ENCODE data around the gene IDI1. TPM values are rescaled to one million over a fixed set of nuclear protein-coding genes. Genes with fewer than 3 reads are reported as not detected.

The IDI1 gene
- total and polyA plus RNA-seq, 2 of the 4 experiments (the other 2 are of a cell fraction) = 27.3 to 27.4 TPM

- Histone ChIP-seq H3K4ac (ENCODE audit: low read depth, low read length) (no peak overlapping the region), H3K9me3 (ENCODE audit: control insufficient read depth, insufficient read depth, low read length) (no peaks in the 10 kb centered on the region), H4K91ac (ENCODE audit: insufficient read depth, low read depth, low read length) (no peak overlapping the region), H3K14ac (replicated peaks; ENCODE audit: low read depth, low read length) (no peak overlapping the region), H4K5ac (ENCODE audit: low read depth, low read length) (no peak overlapping the region), H3K36me3 (ENCODE audit: control insufficient read depth, insufficient read depth, low read length) (peaks cover 5% of the 10 kb centered on the region), H3K9ac (ENCODE audit: low read depth, low read length) (no peak overlapping the region), H2BK15ac (ENCODE audit: low read depth, low read length) (no peak overlapping the region), H3K9me1 (ENCODE audit: insufficient read depth, low read length) (peaks cover 6% of the 10 kb centered on the region; the same call in 1 of the 2 replicates), H2AFZ (replicated peaks; ENCODE audit: low read length, poor library complexity) (no peak overlapping the region), H2BK20ac (ENCODE audit: low read depth, low read length) (no peak overlapping the region), H3K18ac (ENCODE audit: low read depth, low read length) (no peak overlapping the region), H3K27ac (ENCODE audit: insufficient read depth, low read length) (no peak overlapping the region), H3K23ac (ENCODE audit: low read depth, low read length) (no peak overlapping the region), H4K20me1 (ENCODE audit: insufficient read depth, low read length) (peaks cover 18% of the 10 kb centered on the region), H2AK5ac (ENCODE audit: low read depth, low read length) (no peak overlapping the region), H2BK5ac (ENCODE audit: low read depth, low read length, poor library complexity, severe bottlenecking) (no peak overlapping the region), H3K4me3 (ENCODE audit: insufficient read depth, low read depth, low read length) (no peak overlapping the region), H3K27me3 (ENCODE audit: control insufficient read depth, insufficient read depth, low read length) (no peaks in the 10 kb centered on the region), H2AK9ac (replicated peaks; ENCODE audit: low read depth, low read length, poor library complexity) (no peak overlapping the region), H3K4me2 (ENCODE audit: low read depth, low read length) (no peak overlapping the region), H3K56ac (ENCODE audit: extremely low read depth, insufficient read depth, low read length) (no peak overlapping the region), H2BK120ac (ENCODE audit: low read depth, low read length) (no peak overlapping the region), H3K79me1 (ENCODE audit: low read depth in 1 of 2, low read length in 2 of 2) (peaks cover 38 to 65% of the 10 kb centered on the region in 2 experiments), H3K4me1 (ENCODE audit: control insufficient read depth, insufficient read depth, low read length) (no peaks in the 10 kb centered on the region; the same call in 1 of the 2 replicates), H4K8ac (ENCODE audit: low read depth in 2 of 2, low read length in 2 of 2) (no peak overlapping the region)
- TF ChIP-seq MAFK (IDR thresholded peaks at IDR 0.05; ENCODE audit: low read depth, low read length) (no peak), CTCF (conservative IDR thresholded peaks at IDR 0.05; ENCODE audit: low read depth, low read length) (no peak), SMC3 (IDR thresholded peaks at IDR 0.05; ENCODE audit: low read depth, low read length) (no peak), ELK1 (IDR thresholded peaks at IDR 0.05; ENCODE audit: borderline replicate concordance, low read depth, low read length) (no peak), FOS (IDR thresholded peaks at IDR 0.05; ENCODE audit: low read depth, low read length) (no peak), RFX5 (IDR thresholded peaks at IDR 0.05; ENCODE audit: low read depth, low read length) (no peak), POLR2A (IDR thresholded peaks at IDR 0.05; ENCODE audit: low read depth, low read length) (no peak), MAZ (IDR thresholded peaks at IDR 0.05; ENCODE audit: borderline replicate concordance, low read depth, low read length) (no peak), CHD1 (IDR thresholded peaks at IDR 0.05; ENCODE audit: low read depth, low read length) (no peak), NFE2L2 (IDR thresholded peaks at IDR 0.05; ENCODE audit: low read depth, low read length) (no peak), CEBPB (IDR thresholded peaks at IDR 0.05; ENCODE audit: low read depth, low read length) (no peak), RCOR1 (IDR thresholded peaks at IDR 0.05; ENCODE audit: insufficient replicate concordance, low read length) (no peak), MXI1 (IDR thresholded peaks at IDR 0.05; ENCODE audit: borderline replicate concordance, low read depth, low read length) (no peak), RAD21 (IDR thresholded peaks at IDR 0.05; ENCODE audit: low read length) (no peak), USF2 (IDR thresholded peaks at IDR 0.05; ENCODE audit: low read depth, low read length) (no peak)
- intact Hi-C loops (cut with micrococcal nuclease) (no loop called here), dilution Hi-C loops (cut with HindIII; ENCODE audit: low sequenced_read_pairs, unreplicated experiment) (no loop called here), in situ Hi-C loops (cut with MboI; ENCODE audit: low sequenced_read_pairs) (no loop called here)
- POLR2A ChIA-PET (ENCODE audit: unreplicated experiment) = no interaction called here
- 100% methylated on average over 2 to 3 of the region's 4 CpGs for WGBS, 2 experiments (ENCODE audit: extremely low coverage in 2 of 2, insufficient read length in 1 of 2)
- BruUV-seq (replicated peaks) = no TSS peak
- DNase-seq (no peak), ATAC-seq (ENCODE audit: low read depth) (no peak)
- CTCF ChIA-PET = no interaction called here
Observed at GRCh38 chr10:1064964-1065247, 16.0 kb upstream of the IDI1 start.
